HepG2 (cell line): ENCODE results near the gene TTBK1. TPM values are rescaled to one million over a fixed set of nuclear protein-coding genes. Genes with fewer than 3 reads are reported as not detected.

ENCODE experiments used
- AKAP8 ChIP-seq: sonication (generic); formaldehyde crosslinking; IDR thresholded peaks from 2 replicates; pipeline ENCODE4 v1.5.1; 2020; ENCODE audit warnings: mild to moderate bottlenecking, missing genetic modification reagents
- CENPBD1 ChIP-seq: sonication (generic); formaldehyde crosslinking; IDR thresholded peaks from 2 replicates; pipeline ENCODE4 v1.8.0; 2022; ENCODE audit warnings: missing genetic modification reagents, low read depth, mild to moderate bottlenecking, borderline replicate concordance
- GLMP ChIP-seq: sonication (generic); formaldehyde crosslinking; IDR thresholded peaks from 2 replicates; pipeline ENCODE4 v1.9.0; 2021; ENCODE audit warnings: missing genetic modification reagents, mild to moderate bottlenecking, borderline replicate concordance
- HINFP ChIP-seq: sonication (generic); formaldehyde crosslinking; IDR thresholded peaks from 2 replicates; pipeline ENCODE4 v1.4.0; 2020; ENCODE audit warnings: low read depth, mild to moderate bottlenecking, missing genetic modification reagents
- MTA3 ChIP-seq: sonication (generic); formaldehyde crosslinking; IDR thresholded peaks from 2 replicates; pipeline ENCODE4 v1.4.0; 2020; ENCODE audit warnings: missing genetic modification reagents
- NCOA1 ChIP-seq: sonication (generic); formaldehyde crosslinking; IDR thresholded peaks from 2 replicates; pipeline ENCODE4 v1.9.0; 2021; ENCODE audit warnings: missing genetic modification reagents
- NCOR1 ChIP-seq: fragments of 200-600 bp; sonication (generic); IDR thresholded peaks from 2 replicates; pipeline ENCODE4 v1.7.0; 2017; ENCODE audit warnings: antibody characterized with exemption, low read length, borderline replicate concordance
- POLR2AphosphoS5 ChIP-seq: IDR thresholded peaks from 2 replicates; pipeline ENCODE4 v1.6.1; 2012; ENCODE audit warnings: low read depth, low read length
- SAFB2 ChIP-seq: sonication (generic); formaldehyde crosslinking; IDR thresholded peaks from 2 replicates; pipeline ENCODE4 v1.5.1; 2020; ENCODE audit warnings: missing genetic modification reagents, low read depth, mild to moderate bottlenecking, borderline replicate concordance
- TBP ChIP-seq: sonication (generic); formaldehyde crosslinking; IDR thresholded peaks from 2 replicates; pipeline ENCODE4 v1.5.0; 2020; ENCODE audit warnings: missing genetic modification reagents
- ZHX2 ChIP-seq, 2 experiments: sonication (generic) in 1 of 2; formaldehyde crosslinking in 1 of 2; IDR thresholded peaks; 2 replicates each; pipeline versions ENCODE4 v1.6.1 to v1.9.0; 2014 to 2022; ENCODE audit warnings: antibody characterized with exemption in 1 of 2, borderline replicate concordance in 1 of 2, inconsistent platforms in 1 of 2, low read depth in 1 of 2, missing genetic modification reagents in 1 of 2
- ZNF136 ChIP-seq: sonication (generic); formaldehyde crosslinking; IDR thresholded peaks from 2 replicates; pipeline ENCODE4 v1.8.1; 2022; ENCODE audit warnings: low read depth, mild to moderate bottlenecking, moderate library complexity, missing genetic modification reagents
- ZNF138 ChIP-seq: sonication (generic); formaldehyde crosslinking; IDR thresholded peaks from 2 replicates; pipeline ENCODE4 v1.5.0; 2020; ENCODE audit warnings: mild to moderate bottlenecking, low read depth, missing genetic modification reagents
- ZNF256 ChIP-seq: sonication (generic); formaldehyde crosslinking; conservative IDR thresholded peaks from 2 replicates; pipeline ENCODE4 v1.4.0; 2020; ENCODE audit warnings: missing genetic modification reagents
- ZNF564 ChIP-seq: sonication (generic); formaldehyde crosslinking; IDR thresholded peaks from 2 replicates; pipeline ENCODE4 v1.8.1; 2023; ENCODE audit warnings: mild to moderate bottlenecking, missing genetic modification reagents
- ZNF607 ChIP-seq: sonication (generic); formaldehyde crosslinking; IDR thresholded peaks from 2 replicates; pipeline ENCODE4 v1.5.1; 2020; ENCODE audit warnings: missing genetic modification reagents, mild to moderate bottlenecking, borderline replicate concordance
- ZNF614 ChIP-seq: IDR thresholded peaks from 2 replicates; pipeline ENCODE4 v1.6.1; 2018; ENCODE audit warnings: missing biosample characterization, missing genetic modification reagents, inconsistent platforms, borderline replicate concordance
- ZNF660 ChIP-seq: sonication (generic); formaldehyde crosslinking; IDR thresholded peaks from 2 replicates; pipeline ENCODE4 v1.5.1; 2020; ENCODE audit warnings: mild to moderate bottlenecking, low read depth, missing genetic modification reagents, borderline replicate concordance
- polyA plus RNA-seq, 8 experiments: library from polyadenylated mRNA; depleted of rRNA in 3 of 8; stranded (reverse) in 7 of 8; unstranded in 1 of 8; fragments of >200 nt; fragmentation: Illumina TruSeq in 4 of 8; extraction: Trizol in 4 of 8; gene quantifications; 2 replicates each; pipeline versions ENCODE4 v1.2.1 to v1.2.3, GENCODE V29; 2011 to 2016; ENCODE audit warnings: low read depth in 4 of 8, missing spikeins in 1 of 8, mixed read lengths in 1 of 8; ENCODE audit not compliant: insufficient read depth in 1 of 8
- total RNA-seq, 5 experiments: library from RNA; depleted of rRNA; stranded (reverse); fragments of >200 nt; fragmentation: Illumina TruSeq; extraction: Trizol; gene quantifications; 2 replicates each; pipeline ENCODE4 v1.2.3, GENCODE V29; 2016; ENCODE audit warnings: low read depth in 1 of 5

Gene TTBK1
- total and polyA plus RNA-seq, 2 of the 13 experiments (the other 11 are each of a cell fraction or from before 2014, with no cell fraction given): 0.24 to 0.33 TPM

GRCh38 chr6:43228951-43229802 lies 14.1 kb upstream of the TTBK1 start, which contains the start of gene DNPH1 (continued):
- no peak for TF ChIP-seq ZHX2 (IDR thresholded peaks at IDR 0.05; ENCODE audit: low read depth)
- peak; percentile 94; the same call in 1 of the 2 replicates for TF ChIP-seq ZHX2 (CRISPR knock-in tag; IDR thresholded peaks at IDR 0.05; ENCODE audit: borderline replicate concordance)
- TF ChIP-seq MTA3 (CRISPR knock-in tag): no peak
- TF ChIP-seq TBP (CRISPR knock-in tag): no peak
- TF ChIP-seq SAFB2 (CRISPR knock-in tag): peak; percentile 70; the same call in 1 of the 2 replicates
- no peak for TF ChIP-seq ZNF136 (CRISPR knock-in tag)
- TF ChIP-seq ZNF607 (CRISPR knock-in tag): peak; percentile 92
- TF ChIP-seq AKAP8 (CRISPR knock-in tag): 0 out of 2 replicates have a peak, but pooled peaks have one; percentile 35
- TF ChIP-seq ZNF660: no peak
- TF ChIP-seq ZNF614: peak; percentile 81; the same call in 1 of the 2 replicates
- TF ChIP-seq GLMP: no peak
- TF ChIP-seq ZNF564 (CRISPR knock-in tag): 0 out of 2 replicates have a peak, but pooled peaks have one; percentile 62
- TF ChIP-seq NCOA1 (CRISPR knock-in tag): no peak
- TF ChIP-seq CENPBD1 (CRISPR knock-in tag): no peak
- 0 out of 2 replicates have a peak, but pooled peaks have one; percentile 23 for TF ChIP-seq ZNF256
- peak; percentile 82 for TF ChIP-seq ZNF138 (CRISPR knock-in tag)
- no peak for TF ChIP-seq NCOR1
- TF ChIP-seq HINFP (CRISPR knock-in tag): peak; percentile 66; the same call in 1 of the 2 replicates
- peak; percentile 65 for TF ChIP-seq POLR2AphosphoS5
